Subcutaneous abdominal adipose tissue (tissue), 5 donors: ENCODE data around the gene FBXO48.
"Not testable (repeated sequence)": the region's sequence is repeated elsewhere in the genome, so short reads cannot be mapped to it uniquely, and the experiment has no call there.

ENCODE experiments used
- H3K27ac ChIP-seq: one replicate; pipeline ENCODE4 v1.7.0; 2013; ENCODE audit warnings: low read depth, mild to moderate bottlenecking, inconsistent platforms, low read length, moderate library complexity
- H3K27me3 ChIP-seq, 5 donors: one replicate each; pipeline ENCODE4 v1.7.0; 2013; ENCODE audit warnings: low read length in 5 of 5, inconsistent platforms in 1 of 5; ENCODE audit not compliant: control insufficient read depth in 5 of 5, insufficient read depth in 4 of 5
- H3K36me3 ChIP-seq, 5 donors: one replicate each; pipeline ENCODE4 v1.7.0; 2013; ENCODE audit warnings: low read length in 5 of 5; ENCODE audit not compliant: control insufficient read depth in 5 of 5, insufficient read depth in 5 of 5
- H3K4me1 ChIP-seq, 5 donors: one replicate each; pipeline ENCODE4 v1.7.0; 2013; ENCODE audit warnings: low read length in 5 of 5, mild to moderate bottlenecking in 3 of 5, moderate library complexity in 1 of 5; ENCODE audit not compliant: control insufficient read depth in 5 of 5, insufficient read depth in 5 of 5
- H3K4me3 ChIP-seq, 5 donors: one replicate each; pipeline ENCODE4 v1.7.0; 2013; ENCODE audit warnings: low read length in 5 of 5, low read depth in 1 of 5
- H3K9ac ChIP-seq, 5 donors: one replicate each; pipeline ENCODE4 v1.7.0; 2013; ENCODE audit warnings: low read length in 5 of 5, mild to moderate bottlenecking in 4 of 5, moderate library complexity in 3 of 5
- H3K9me3 ChIP-seq, 5 donors: one replicate each; pipeline ENCODE4 v1.7.0; 2013; ENCODE audit warnings: low read length in 5 of 5; ENCODE audit not compliant: control insufficient read depth in 5 of 5
- donor health status: healthy.
- donor health status: healthy.
- donor health status: healthy.
- donor health status: healthy.
- donor health status: healthy.

FBXO48 gene

GRCh38 chr2:68458981-68459380, 8.1 kb downstream of the FBXO48 start:
- no peak overlapping the region for H3K4me3 ChIP-seq
- H3K27me3 ChIP-seq, result no peaks in the 10 kb centered on the region
- H3K9me3 ChIP-seq, result no peaks in the 10 kb centered on the region
- no peak overlapping the region for H3K9ac ChIP-seq
- no peaks in the 10 kb centered on the region for H3K36me3 ChIP-seq
- H3K4me1 ChIP-seq, result peaks cover 0 to 3% (median 0%) of the 10 kb centered on the region in 5 donors
- H3K27ac ChIP-seq, result no peak overlapping the region

GRCh38 chr2:68456198-68456597, 10.9 kb downstream of the FBXO48 start:
- Histone ChIP-seq H3K27ac (no peak overlapping the region), H3K36me3 (no peaks in the 10 kb centered on the region)

GRCh38 chr2:68454719-68455118, 12.4 kb downstream of the FBXO48 start:
- Histone ChIP-seq H3K27me3 (no peaks in the 10 kb centered on the region), H3K4me3 (no peak overlapping the region), H3K36me3 (no peaks in the 10 kb centered on the region), H3K27ac (no peak overlapping the region), H3K4me1 (no peaks in the 10 kb centered on the region), H3K9me3 (no peaks in the 10 kb centered on the region), H3K9ac (no peak overlapping the region)

More at GRCh38 chr2:68456198-68456597, 10.9 kb downstream of the FBXO48 start:
- no peak overlapping the region for H3K9ac ChIP-seq
- no peaks in the 10 kb centered on the region for H3K4me1 ChIP-seq
- no peak overlapping the region for H3K4me3 ChIP-seq
- H3K9me3 ChIP-seq, result no peaks in the 10 kb centered on the region
- no peaks in the 10 kb centered on the region for H3K27me3 ChIP-seq

- Histone ChIP-seq H3K36me3 (no peaks in the 10 kb centered on the region), H3K27ac (no peak overlapping the region), H3K9ac (no peak overlapping the region), H3K27me3 (no peaks in the 10 kb centered on the region), H3K4me3 (no peak overlapping the region), H3K9me3 (peaks cover 0 to 5% (median 2%) of the 10 kb centered on the region in 5 donors), H3K4me1 (no peaks in the 10 kb centered on the region)
These were observed 13.2 kb downstream of the FBXO48 start for GRCh38 chr2:68453761-68454360.

- H3K9me3 ChIP-seq, result peaks cover 0 to 17% (median 16%) of the 10 kb centered on the region in 5 donors
- no peak overlapping the region for H3K4me3 ChIP-seq
- no peaks in the 10 kb centered on the region for H3K4me1 ChIP-seq
- H3K27ac ChIP-seq, result peak overlapping the region; percentile 17
- H3K36me3 ChIP-seq, result no peaks in the 10 kb centered on the region
- H3K27me3 ChIP-seq, result no peaks in the 10 kb centered on the region
- no peak overlapping the region for H3K9ac ChIP-seq
These were observed 14.8 kb downstream of the FBXO48 start for GRCh38 chr2:68452158-68452900.

- H3K27me3 ChIP-seq, result no peaks in the 10 kb centered on the region
- H3K4me1 ChIP-seq, result no peaks in the 10 kb centered on the region
- H3K36me3 ChIP-seq, result no peaks in the 10 kb centered on the region
- peaks cover 0 to 22% (median 20%) of the 10 kb centered on the region in 5 donors for H3K9me3 ChIP-seq
- no peak overlapping the region for H3K27ac ChIP-seq
- H3K4me3 ChIP-seq, result no peak overlapping the region
- no peak overlapping the region for H3K9ac ChIP-seq
These were observed 18.1 kb downstream of the FBXO48 start for GRCh38 chr2:68448671-68449653.

- no peak overlapping the region for H3K27ac ChIP-seq
- H3K36me3 ChIP-seq, result no peaks in the 10 kb centered on the region
- H3K27me3 ChIP-seq, result no peaks in the 10 kb centered on the region
- no peaks in the 10 kb centered on the region for H3K4me1 ChIP-seq
- H3K4me3 ChIP-seq, result no peak overlapping the region
- H3K9ac ChIP-seq, result no peak overlapping the region
- H3K9me3 ChIP-seq, result peaks cover 0 to 22% (median 20%) of the 10 kb centered on the region in 5 donors
These were observed 20.0 kb downstream of the FBXO48 start for GRCh38 chr2:68447118-68447517.

GRCh38 chr2:68446425-68446824, 20.7 kb downstream of the FBXO48 start:
- H3K36me3 ChIP-seq, H3K4me3 ChIP-seq, H3K9ac ChIP-seq, H3K4me1 ChIP-seq, H3K27ac ChIP-seq, H3K27me3 ChIP-seq: not testable (repeated sequence)
- peaks cover 0 to 22% (median 20%) of the 10 kb centered on the region in 5 donors for H3K9me3 ChIP-seq

- Histone ChIP-seq H3K27ac (no peak overlapping the region), H3K4me1 (peaks cover 4 to 23% (median 15%) of the 10 kb centered on the region in 5 donors)
These were observed 25.1 kb downstream of the FBXO48 start for GRCh38 chr2:68441994-68442322.

More at GRCh38 chr2:68441994-68442322, 25.1 kb downstream of the FBXO48 start:
- H3K9ac ChIP-seq, result no peak overlapping the region
- no peak overlapping the region for H3K4me3 ChIP-seq
- no peaks in the 10 kb centered on the region for H3K36me3 ChIP-seq
- H3K27me3 ChIP-seq, result no peaks in the 10 kb centered on the region
- H3K9me3 ChIP-seq, result peaks cover 0 to under 1% (median under 1%) of the 10 kb centered on the region in 5 donors
